DOHH2 (cell line): Measurements from ENCODE around the gene RGS4.

Source experiments
- EZH2phosphoT487 ChIP-seq: fragments of 200-600 bp; sonication (generic); IDR thresholded peaks from 2 replicates; pipeline ENCODE4 v1.6.1; 2017; ENCODE audit warnings: borderline replicate concordance, mild to moderate bottlenecking, antibody characterized with exemption, low read length, moderate library complexity, mixed read lengths
- TF ChIP-seq, protein P1 (sequence below): fragments of 200-600 bp; sonication (generic); IDR thresholded peaks from one replicate; pipeline ENCODE4 v1.5.1; 2014; ENCODE audit warnings: antibody characterized with exemption, mild to moderate bottlenecking, low read depth, low read length; ENCODE audit not compliant: poor library complexity, severe bottlenecking

DNA sequence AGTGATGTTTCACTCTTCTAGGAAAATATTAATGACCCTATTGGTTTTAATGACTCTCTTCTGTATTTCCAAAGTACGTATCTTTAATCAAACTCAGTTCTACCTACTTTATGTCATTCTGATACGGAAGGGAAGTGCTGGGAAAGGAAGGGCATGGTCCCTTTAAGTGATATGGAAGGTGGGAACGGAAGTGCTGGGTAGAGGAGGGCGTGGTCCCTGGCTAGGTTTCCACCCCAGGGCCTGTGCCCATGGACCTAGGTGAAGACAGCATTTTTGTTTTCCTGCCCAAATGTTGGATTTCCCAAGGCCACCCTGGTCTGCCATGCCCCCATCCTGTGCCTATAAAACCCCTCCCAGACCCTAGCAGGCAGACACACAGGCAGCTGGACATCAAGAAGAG is 24.0 kb downstream of the RGS4 start:
- TF ChIP-seq, protein P1, sequence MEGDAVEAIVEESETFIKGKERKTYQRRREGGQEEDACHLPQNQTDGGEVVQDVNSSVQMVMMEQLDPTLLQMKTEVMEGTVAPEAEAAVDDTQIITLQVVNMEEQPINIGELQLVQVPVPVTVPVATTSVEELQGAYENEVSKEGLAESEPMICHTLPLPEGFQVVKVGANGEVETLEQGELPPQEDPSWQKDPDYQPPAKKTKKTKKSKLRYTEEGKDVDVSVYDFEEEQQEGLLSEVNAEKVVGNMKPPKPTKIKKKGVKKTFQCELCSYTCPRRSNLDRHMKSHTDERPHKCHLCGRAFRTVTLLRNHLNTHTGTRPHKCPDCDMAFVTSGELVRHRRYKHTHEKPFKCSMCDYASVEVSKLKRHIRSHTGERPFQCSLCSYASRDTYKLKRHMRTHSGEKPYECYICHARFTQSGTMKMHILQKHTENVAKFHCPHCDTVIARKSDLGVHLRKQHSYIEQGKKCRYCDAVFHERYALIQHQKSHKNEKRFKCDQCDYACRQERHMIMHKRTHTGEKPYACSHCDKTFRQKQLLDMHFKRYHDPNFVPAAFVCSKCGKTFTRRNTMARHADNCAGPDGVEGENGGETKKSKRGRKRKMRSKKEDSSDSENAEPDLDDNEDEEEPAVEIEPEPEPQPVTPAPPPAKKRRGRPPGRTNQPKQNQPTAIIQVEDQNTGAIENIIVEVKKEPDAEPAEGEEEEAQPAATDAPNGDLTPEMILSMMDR: no peak
- no peak for TF ChIP-seq EZH2phosphoT487
